ENCODE results near the gene ZNF367. TPM values are rescaled to one million over a fixed set of nuclear protein-coding genes. Genes with fewer than 3 reads are reported as not detected.
A peak's percentile ranks its signal among the peaks of the same experiment; 100 is the strongest.

Gene ZNF367
- total and polyA plus RNA-seq, 4 donors: 1.0 to 3.3 (median 2.1) TPM

GRCh38 chr9:96386157-96386556, 32.0 kb downstream of the ZNF367 start:
- H3K27me3 ChIP-seq (ENCODE audit: control insufficient read depth in 3 of 3, insufficient read depth in 3 of 3, low read length in 2 of 3): no peaks in the 10 kb centered on the region
- no peak overlapping the region for H3K9ac ChIP-seq (ENCODE audit: insufficient read depth in 1 of 2, low read length in 2 of 2)
- H3K27ac ChIP-seq (ENCODE audit: low read depth in 1 of 2, low read length in 1 of 2): no peak overlapping the region
- DNase-seq: no peak
- H3K9me3 ChIP-seq (ENCODE audit: control insufficient read depth in 4 of 4, insufficient read depth in 3 of 4, low read length in 3 of 4): no peaks in the 10 kb centered on the region
- no peak for TF ChIP-seq CTCF (IDR thresholded peaks at IDR 0.05; ENCODE audit: control extremely low read depth, extremely low read depth)
- H3K36me3 ChIP-seq (ENCODE audit: control insufficient read depth in 4 of 4, insufficient read depth in 4 of 4, low read length in 4 of 4): peaks cover 0 to 1% (median 0%) of the 10 kb centered on the region in 4 donors
- peaks cover 0 to 18% (median 8%) of the 10 kb centered on the region in 5 donors for H3K4me1 ChIP-seq (ENCODE audit: control insufficient read depth in 5 of 5, insufficient read depth in 5 of 5, low read length in 5 of 5)
- no peak overlapping the region for H3K4me3 ChIP-seq
- ATAC-seq (ENCODE audit: insufficient read depth, low FRiP score): no peak

DNA sequence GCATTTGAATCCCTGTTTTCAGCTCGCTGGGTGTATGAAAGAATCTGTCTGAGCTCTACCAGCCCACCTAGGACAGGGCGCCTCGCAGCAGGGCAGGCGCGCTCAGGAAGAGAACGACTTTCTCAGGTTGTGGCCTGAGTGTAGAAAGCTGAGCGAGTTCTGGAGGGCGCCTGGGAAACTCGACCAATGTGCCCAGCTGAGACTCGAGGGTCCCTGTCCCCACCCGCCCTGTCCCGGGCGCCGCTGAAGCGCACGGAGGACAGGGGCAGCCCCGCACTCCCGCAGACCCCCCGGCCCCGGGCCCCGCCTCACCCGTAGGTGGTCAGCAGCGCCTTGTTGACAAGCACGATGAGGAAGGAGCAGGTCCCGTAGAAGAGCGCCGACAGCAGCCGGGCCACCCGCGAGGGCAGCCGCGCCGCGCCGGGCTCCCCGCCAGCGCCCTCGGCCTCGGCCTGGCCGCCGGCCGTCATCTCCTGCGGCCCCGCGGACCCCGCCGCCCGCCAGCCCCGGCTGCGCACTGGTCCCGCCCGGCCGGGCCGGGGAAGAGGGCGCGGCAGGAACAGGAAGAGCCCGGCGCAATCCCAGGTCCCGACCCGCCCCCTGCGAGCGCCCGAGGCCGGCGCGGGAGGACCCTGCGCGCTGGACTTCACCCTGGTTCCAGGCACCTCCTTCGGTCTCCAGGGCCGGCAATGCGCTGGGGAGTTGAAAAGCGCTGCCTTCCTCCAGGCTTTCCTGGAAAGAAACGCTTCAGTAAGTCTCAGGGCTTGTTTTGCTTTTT, 34.8 kb downstream of the ZNF367 start, which contains the start of gene SLC35D2:
TSS of gene SLC35D2 (minus strand) at position 547 of the 778 bp plus-strand sequence. CDS start at position 470, 77 bp downstream.
- Histone ChIP-seq H3K27ac (ENCODE audit: low read depth in 1 of 2, low read length in 1 of 2) (peak within 1 kb of the TSS; percentile 84 to 96), H3K4me3 (peak within 1 kb of the TSS; percentile 80), H3K9ac (ENCODE audit: insufficient read depth in 1 of 2, low read length in 2 of 2) (peak within 1 kb of the TSS; percentile 56 to 89), H3K9me3 (ENCODE audit: control insufficient read depth in 4 of 4, insufficient read depth in 3 of 4, low read length in 3 of 4) (no peaks in the 10 kb centered on the region), H3K27me3 (ENCODE audit: control insufficient read depth in 3 of 3, insufficient read depth in 3 of 3, low read length in 2 of 3) (no peaks in the 10 kb centered on the region), H3K4me1 (ENCODE audit: control insufficient read depth in 5 of 5, insufficient read depth in 5 of 5, low read length in 5 of 5) (peaks cover 0 to 18% (median 9%) of the 10 kb centered on the region in 5 donors), H3K36me3 (ENCODE audit: control insufficient read depth in 4 of 4, insufficient read depth in 4 of 4, low read length in 4 of 4) (peaks cover 0 to 2% (median 1%) of the 10 kb centered on the region in 4 donors)
- no peak for TF ChIP-seq CTCF (IDR thresholded peaks at IDR 0.05; ENCODE audit: control extremely low read depth, extremely low read depth)
- ATAC-seq (ENCODE audit: insufficient read depth, low FRiP score) (peak; percentile 89), DNase-seq (peak; percentile 61 to 70 (median 69))
- 1 to 2% methylated on average over 55 to 73 of the region's 73 CpGs for WGBS, 2 donors

GRCh38 chr9:96382839-96383164, 35.4 kb downstream of the ZNF367 start:
- Histone ChIP-seq H3K9ac (ENCODE audit: insufficient read depth in 1 of 2, low read length in 2 of 2) (peak overlapping the region; percentile 56 to 89), H3K9me3 (ENCODE audit: control insufficient read depth in 4 of 4, insufficient read depth in 3 of 4, low read length in 3 of 4) (no peaks in the 10 kb centered on the region), H3K4me3 (peak overlapping the region; percentile 80), H3K36me3 (ENCODE audit: control insufficient read depth in 4 of 4, insufficient read depth in 4 of 4, low read length in 4 of 4) (peaks cover 0 to 3% (median 1%) of the 10 kb centered on the region in 4 donors), H3K4me1 (ENCODE audit: control insufficient read depth in 5 of 5, insufficient read depth in 5 of 5, low read length in 5 of 5) (peaks cover 0 to 18% (median 9%) of the 10 kb centered on the region in 5 donors), H3K27ac (ENCODE audit: low read depth in 1 of 2, low read length in 1 of 2) (peak overlapping the region; percentile 84 to 96), H3K27me3 (ENCODE audit: control insufficient read depth in 3 of 3, insufficient read depth in 3 of 3, low read length in 2 of 3) (no peaks in the 10 kb centered on the region)
- ATAC-seq (ENCODE audit: insufficient read depth, low FRiP score) (no peak), DNase-seq (no peak)
- no peak for TF ChIP-seq CTCF (IDR thresholded peaks at IDR 0.05; ENCODE audit: control extremely low read depth, extremely low read depth)
- WGBS, 2 donors: 39 to 44% methylated on average over 7 of the region's 7 CpGs

Data from lung (tissue), 12 donors.